Astrocyte of the cerebellum (primary cell): Measurements from ENCODE around the gene UBXN11.
"Not testable (repeated sequence)": the region's sequence is repeated elsewhere in the genome, so short reads cannot be mapped to it uniquely, and the experiment has no call there.

Source experiments
- DNase-seq: peaks from one replicate; pipeline ENCODE4 v3.0.0-alpha.2; 2011; ENCODE audit warnings: low read depth
- H3K4me3 ChIP-seq: 2 replicates; pipeline ENCODE4 v1.5.1; 2011; ENCODE audit warnings: mild to moderate bottlenecking, low read depth, low read length, moderate library complexity
- in situ Hi-C: cut with HindIII; loops from 2 replicates; pipeline ENCODE4 v1.10.0; 2017; ENCODE audit warnings: low sequenced_read_pairs
- TF ChIP-seq, protein P1 (sequence below): IDR thresholded peaks from 2 replicates; pipeline ENCODE4 v1.5.1; 2012; ENCODE audit warnings: low read length, low read depth, moderate library complexity, mild to moderate bottlenecking; ENCODE audit errors: missing control alignments

Gene UBXN11

DNA sequence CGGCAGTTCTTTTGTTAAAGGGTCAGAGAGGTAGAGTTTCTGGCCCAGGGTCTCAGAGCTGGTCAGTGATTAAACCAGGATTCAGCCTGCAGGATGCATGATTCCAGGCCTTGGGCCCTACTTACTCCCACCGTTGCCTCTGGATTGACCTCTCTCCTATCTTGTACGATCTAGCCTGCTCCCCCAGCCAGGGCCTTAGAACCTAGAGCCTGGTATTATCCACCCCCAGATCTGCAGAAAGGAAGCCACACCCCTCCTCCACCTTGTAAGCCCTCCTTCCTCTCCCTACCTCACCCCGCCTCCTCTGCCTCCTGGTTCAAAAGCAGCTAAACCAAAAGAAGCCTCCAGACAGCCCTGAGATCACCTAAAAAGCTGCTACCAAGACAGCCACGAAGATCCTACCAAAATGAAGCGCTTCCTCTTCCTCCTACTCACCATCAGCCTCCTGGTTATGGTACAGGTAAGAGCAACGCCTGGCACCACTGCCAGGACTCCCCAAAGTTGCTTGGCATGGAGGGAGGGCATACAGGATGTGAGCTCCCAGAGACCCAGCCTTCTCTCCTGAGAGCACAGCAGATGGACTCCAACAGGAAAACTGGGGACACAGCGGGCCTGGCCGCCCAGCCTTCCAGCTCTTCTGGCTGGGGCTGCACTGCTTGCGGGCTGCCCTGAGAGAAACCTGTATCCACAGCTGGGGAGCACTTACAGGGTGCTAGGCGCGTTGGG is 11.3 kb upstream of the UBXN11 start, which contains the start of gene CD52:
Gene CD52, plus strand, starts transcription at position 347 of the 726 bp plus-strand sequence. Its CDS starts 60 bp downstream, at position 407.
- TF ChIP-seq, protein P1, sequence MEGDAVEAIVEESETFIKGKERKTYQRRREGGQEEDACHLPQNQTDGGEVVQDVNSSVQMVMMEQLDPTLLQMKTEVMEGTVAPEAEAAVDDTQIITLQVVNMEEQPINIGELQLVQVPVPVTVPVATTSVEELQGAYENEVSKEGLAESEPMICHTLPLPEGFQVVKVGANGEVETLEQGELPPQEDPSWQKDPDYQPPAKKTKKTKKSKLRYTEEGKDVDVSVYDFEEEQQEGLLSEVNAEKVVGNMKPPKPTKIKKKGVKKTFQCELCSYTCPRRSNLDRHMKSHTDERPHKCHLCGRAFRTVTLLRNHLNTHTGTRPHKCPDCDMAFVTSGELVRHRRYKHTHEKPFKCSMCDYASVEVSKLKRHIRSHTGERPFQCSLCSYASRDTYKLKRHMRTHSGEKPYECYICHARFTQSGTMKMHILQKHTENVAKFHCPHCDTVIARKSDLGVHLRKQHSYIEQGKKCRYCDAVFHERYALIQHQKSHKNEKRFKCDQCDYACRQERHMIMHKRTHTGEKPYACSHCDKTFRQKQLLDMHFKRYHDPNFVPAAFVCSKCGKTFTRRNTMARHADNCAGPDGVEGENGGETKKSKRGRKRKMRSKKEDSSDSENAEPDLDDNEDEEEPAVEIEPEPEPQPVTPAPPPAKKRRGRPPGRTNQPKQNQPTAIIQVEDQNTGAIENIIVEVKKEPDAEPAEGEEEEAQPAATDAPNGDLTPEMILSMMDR: no peak
- in situ Hi-C loops: no loop called here
- no peak for DNase-seq
- no peak within 1 kb of the TSS for H3K4me3 ChIP-seq

DNA sequence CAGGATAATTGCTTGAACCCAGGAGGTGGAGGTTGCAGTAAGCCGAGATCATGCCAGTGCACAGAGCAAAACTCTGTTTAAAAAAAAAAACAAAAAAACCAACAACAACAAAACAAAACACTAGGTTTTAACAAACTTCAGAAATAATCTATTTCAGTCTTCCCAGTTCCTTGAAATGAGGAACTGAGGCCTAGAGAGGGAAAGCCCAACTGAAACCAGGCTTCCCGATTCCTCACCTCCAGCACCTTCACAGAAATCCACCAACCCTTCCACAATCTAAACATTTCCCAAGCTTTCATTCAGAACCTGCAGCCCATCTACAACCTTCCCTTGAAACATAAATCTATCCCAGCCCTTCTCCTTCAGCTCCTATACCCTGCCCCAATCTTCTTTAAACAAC is 10.7 kb upstream of the UBXN11 start:
- H3K4me3 ChIP-seq: no peak overlapping the region
- in situ Hi-C loops: no loop called here
- DNase-seq: no peak
- TF ChIP-seq, protein P1: no peak

DNA sequence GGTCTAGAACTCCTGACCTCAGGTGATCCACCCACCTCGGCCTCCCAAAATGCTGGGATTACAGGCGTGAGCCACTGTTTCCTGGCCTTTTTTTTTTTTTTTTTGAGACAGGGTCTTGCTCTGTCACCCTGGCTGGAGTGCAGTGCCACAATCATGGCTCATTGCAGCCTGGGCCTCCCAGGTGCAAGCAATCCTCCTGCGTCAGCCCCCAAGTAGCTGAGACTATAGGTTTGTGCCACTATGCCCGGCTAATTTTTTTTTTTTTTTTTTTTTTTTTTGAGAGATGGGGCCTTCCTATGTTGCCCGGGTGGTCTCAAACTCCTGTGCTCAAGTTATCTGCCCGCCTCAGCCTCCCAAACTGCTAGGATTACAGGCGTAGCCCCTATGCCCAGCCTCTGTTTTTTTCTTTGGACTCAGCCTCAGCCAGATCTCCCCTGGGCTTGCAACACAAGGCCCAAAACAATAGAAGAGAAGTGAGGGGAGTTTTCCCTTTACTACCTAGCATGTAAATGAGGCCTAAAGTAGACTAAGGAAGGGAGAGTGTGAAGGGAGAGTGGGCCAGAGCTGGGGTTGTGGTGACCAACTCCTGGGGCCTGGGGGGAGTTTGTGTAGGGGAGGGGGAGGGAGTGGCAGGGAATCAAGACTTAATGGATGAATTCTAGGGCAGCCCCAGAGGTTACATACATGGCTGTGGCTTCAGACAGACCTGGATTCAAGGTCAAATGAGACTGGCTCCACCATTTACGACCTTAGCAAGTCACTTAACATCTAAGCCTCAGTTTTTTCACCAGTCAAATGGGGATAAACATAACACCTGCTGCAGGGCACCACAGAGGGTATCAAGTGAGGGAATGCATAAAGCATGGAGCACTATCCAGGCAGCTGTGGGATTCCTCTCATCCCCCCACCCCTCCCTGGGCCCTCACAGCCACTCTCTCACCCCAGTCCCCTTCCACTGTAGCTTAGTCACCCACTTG is 9.7 kb upstream of the UBXN11 start:
- TF ChIP-seq, protein P1: no peak
- no peak overlapping the region for H3K4me3 ChIP-seq
- in situ Hi-C loops: no loop called here
- DNase-seq: no peak

DNA sequence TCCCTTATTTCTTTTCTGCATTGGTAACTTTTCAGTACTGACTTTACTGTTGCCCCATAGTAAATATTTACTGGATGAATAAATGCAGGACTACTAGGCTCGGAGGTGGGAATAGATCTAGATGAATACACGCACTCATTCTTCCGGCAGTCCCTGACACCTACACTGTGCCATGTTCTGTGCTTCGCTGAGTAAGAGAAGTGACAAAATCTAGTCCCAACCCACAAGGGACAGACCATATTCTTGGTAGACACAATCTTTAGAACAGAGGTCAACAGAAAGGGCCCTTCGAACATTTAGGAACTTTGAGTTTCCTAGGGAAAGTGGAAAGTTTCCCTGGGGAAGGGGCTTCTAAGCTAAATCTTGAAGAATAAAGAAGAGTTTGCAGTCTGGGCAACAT is 8.1 kb upstream of the UBXN11 start:
- no peak overlapping the region for H3K4me3 ChIP-seq
- DNase-seq: no peak
- TF ChIP-seq, protein P1: no peak
- in situ Hi-C loops: no loop called here

DNA sequence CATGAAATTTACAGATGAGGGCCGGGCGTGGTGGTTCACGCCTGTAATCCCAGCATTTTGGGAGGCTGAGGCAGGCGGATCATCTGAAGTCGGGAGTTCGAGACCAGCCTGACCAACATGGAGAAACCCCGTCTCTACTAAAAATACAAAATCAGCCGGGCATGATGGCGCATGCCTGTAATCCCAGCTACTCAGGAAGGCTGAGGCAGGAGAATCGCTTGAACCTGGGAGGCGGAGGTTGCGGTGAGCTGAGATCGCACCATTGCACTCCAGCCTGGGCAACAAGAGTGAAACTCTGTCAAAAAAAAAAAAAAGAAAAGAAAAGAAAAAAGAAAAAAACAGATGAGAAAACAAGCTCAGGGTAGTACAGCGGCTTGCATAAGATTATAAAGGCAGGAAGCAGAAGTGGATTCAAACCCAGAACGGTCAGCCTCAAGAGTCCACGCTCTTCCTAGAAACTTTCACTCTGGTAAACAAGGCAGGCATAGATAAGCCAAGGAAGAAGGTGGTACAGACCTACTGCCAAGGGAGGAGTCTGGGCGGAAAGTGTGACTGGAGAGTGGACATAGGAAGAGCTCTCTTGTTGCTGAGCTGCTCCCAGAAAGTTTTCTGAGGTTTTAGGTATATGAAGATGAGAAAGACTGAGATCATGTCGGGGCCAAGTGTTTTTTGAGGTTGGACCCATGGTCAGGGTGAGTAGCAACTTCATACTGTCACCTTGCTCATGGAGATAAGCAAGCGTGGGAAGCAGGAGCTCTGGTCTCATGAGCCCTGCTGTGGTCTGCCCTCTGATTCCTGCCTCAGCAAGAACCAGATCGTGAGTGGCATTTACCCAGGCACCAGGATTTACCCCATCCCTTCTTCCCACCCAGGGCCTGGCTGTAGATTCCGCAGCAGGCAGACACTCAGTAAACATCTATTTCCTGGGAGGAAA is 1.8 kb upstream of the UBXN11 start:
- DNase-seq, H3K4me3 ChIP-seq, in situ Hi-C loops: not testable (repeated sequence)

DNA sequence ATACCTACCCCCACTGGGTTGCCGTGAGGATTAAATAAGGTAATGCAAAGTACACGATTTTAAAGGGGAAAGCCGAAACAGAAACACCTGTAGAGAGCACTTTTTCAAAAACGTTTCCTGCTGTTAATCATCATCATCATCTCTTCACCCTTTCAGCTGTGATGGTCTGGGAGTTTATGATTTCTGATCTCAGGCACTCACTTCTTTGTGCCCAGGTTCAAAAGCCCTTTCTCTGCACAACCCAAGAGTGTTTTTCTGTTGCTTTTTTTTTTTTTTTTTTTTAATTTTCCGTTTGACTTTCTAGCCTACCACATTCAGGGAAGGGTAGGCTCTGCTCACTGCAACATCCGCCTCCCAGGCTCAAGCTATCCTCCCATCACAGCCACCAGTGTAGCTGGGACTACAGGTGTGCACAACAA is 936 bp upstream of the UBXN11 start:
- DNase-seq: no peak
- H3K4me3 ChIP-seq: no peak overlapping the region
- TF ChIP-seq, protein P1: no peak
- in situ Hi-C loops: no loop called here
